NK-92 (cell line): Measurements from ENCODE around the gene KCND3.

Experiments used
- DNase-seq: peaks from one replicate; lab custom pipeline; 2025; ENCODE audit not compliant: unreplicated experiment; lab: John Stamatoyannopoulos, UW

Gene KCND3

DNA sequence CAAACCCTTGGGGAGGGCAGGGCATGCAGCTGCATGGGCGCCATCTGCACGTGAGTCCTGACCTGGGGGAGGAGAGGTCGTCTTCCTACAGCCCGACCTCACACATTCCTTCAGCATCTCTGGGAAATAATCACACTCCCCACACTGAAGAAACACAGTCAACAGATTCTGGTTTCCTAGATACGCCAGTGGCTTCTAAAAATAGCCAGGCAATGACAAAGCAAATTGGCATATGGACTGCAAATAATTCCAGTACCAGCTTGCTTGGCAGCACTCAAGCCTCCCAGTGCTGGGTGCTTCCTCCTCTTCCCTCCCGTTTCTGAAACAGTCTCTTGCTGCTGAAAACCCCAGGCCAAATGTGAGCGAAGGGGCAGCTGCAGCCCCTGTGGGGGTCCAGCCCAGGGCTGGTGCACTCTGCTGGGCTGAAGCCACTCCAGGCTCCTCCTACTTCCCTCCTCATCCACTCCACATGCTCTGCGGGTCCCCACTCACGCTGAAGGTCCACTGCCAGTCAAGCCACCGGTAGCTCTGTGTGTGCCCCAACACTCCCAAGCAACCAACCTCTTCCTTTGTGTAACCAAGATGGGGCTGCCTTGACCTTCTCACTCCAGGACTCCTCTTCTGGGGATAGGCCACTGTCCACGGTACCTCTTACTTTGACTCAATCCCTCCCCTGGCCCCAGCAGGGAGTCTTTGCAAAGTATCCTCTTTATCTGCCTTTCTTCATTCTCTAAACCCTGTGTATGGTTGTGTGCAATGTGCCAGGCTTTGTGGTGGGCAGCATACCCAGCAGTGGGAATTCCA is 69.0 kb downstream of the KCND3 start:
- DNase-seq: no peak

DNA sequence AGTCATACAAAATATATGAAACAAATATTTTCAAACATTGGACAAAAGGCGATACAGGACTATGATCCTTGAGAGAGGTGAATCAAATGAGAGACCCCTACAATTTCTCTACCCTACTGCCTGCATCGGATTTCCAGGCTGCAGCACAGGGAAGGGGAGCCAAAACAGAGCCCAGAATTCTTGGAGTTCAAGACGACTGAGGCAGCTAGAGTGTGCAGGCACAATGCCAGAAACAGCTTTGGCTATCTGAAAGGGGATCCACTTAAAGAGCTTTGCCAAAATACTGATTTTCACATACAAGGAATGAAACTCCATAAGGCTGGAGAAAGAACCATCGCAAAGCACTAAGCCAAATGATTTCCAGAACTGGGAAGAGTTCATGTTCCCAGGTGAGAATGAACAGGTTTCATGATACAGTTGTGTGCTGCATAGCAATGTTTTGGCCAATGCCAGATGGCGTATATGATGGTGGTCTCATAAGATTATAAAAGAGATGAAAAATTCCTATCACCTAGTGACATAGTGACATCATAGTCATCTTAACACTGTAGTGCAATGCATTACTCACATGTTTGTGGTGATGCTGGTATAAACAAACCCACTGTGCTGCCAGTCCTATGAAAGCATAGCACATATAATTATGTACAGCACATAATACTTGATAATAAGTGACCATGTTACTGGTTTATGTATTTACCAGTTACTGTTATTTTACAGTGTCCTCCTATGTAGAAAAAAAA is 77.5 kb downstream of the KCND3 start:
- no peak for DNase-seq

- no peak for DNase-seq
Measured at GRCh38 chr1:111911061-111911460, 78.4 kb downstream of the KCND3 start.

DNA sequence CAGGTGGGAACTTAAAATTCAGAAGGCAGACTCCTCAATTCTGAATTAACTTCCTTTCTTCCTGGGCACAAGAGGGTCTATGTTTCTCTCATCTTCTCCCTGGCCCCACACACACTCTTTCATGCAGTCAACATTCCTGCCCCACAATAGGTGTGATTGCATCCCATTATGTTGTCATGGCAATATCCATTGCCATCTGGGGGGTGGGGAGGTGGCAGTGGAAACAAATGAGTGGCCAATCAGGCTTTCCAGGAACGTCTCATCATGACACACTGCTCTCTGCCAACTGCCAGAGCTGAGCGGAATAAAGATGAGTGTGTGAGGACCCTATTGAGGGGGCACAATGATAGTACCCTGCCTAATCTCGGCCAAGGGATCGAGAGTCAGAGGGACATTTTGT is 80.4 kb downstream of the KCND3 start:
- no peak for DNase-seq

DNA sequence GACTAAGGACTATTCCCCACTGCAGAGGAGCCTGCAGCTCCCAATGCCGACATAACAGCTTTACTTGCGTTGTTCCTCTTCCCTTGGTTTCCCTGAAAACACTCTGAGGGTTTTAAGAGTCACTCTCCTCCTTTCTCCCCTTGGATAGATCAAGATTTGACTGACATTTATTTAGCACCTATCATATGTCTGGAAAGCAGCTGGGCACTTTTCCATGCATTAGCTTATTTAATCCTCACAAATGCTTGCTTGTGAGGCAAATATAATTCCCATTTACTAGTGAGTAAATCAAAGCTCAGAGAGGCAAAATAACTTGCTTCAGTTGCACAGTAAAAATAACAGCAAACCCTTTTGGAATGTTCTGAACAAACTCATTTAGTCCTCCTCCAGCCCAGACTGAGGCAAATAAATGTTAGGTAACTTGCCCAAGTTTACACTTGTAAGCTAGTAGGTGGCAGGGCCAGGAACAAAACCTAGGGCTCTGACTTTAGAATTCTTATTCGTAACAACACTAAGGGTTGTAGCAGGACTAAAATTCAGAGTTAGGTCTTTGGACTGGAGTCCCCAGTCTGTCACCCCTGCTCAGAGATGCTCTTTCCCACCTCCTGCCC is 81.4 kb downstream of the KCND3 start:
- no peak for DNase-seq

GRCh38 chr1:111907321-111907720 is 82.1 kb downstream of the KCND3 start:
- no peak for DNase-seq

DNA sequence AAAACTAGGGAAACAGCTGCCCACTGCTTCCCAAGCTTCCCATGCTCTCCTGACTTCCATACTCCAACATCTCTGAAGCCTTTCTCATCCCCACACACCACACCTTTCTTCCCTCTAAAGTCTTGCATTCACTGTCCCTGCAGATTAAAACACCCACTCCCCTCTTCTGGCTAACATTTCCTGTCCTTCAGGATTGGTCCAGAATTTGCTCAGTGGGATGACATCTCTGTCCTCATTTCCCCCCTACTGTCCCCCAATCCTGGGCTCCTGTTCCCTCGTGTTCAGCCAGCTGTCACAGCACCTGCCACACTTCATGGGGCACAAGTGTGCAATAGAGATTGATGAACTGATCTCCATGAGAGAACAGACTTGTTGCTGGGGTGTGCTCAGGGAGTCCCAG is 82.7 kb downstream of the KCND3 start:
- no peak for DNase-seq

DNA sequence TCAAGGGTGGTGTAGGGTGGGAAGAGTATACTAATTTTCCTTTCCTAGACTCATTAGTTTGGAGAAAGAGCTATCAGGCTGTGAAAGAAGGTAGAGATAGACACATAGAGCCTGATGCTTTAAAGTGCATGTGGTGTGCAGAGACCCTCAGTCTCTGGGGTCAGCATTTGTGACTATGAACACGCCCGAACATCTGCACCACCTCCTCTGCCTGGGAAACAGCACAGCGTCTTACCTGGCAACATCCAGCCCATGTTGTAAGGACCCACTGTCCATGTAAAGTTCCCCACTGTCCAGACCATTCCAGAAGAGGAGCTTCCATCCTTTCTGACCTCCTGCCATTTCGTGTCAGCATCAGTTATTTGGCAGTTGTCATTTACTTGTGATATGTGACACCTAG is 83.4 kb downstream of the KCND3 start:
- no peak for DNase-seq

DNA sequence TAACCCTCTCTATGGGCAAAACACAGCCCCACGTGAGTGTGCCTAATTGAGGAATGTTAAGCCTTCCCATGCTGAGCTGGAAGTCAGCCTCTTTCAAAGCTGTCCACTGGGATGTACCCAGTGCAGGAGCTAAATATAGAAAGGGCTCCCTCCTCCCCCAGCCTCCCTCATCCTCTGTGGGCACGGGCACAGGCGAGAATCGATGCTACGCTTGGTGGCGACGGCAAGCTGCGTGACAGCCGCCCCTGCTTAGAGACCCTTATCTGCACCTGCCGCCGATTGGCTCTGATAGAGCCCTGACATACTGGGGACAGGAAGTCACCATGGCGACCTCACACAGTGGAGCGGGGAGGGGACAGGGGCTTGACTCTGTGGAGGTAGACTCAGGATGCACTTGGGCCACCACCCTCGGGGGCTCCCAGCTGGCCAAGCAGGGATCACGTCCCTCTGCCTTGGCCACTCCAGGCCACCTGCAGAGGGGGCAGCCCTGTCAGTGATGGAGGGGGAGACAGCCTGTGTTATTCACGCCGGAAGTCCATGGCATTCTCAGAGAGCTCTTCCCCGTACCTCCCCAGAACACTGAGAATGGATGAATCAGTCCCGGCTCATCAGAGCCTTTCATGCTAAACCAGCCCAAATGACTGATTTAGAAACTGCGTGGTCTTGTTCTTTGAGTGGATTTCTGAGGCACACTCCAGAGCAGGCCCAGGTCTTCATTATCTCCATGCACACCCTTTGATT is 84.8 kb downstream of the KCND3 start:
- no peak for DNase-seq

- DNase-seq: no peak
Measured at GRCh38 chr1:111903871-111904449, 85.5 kb downstream of the KCND3 start.

GRCh38 chr1:111903148-111903870 is 86.2 kb downstream of the KCND3 start:
- DNase-seq: no peak

DNA sequence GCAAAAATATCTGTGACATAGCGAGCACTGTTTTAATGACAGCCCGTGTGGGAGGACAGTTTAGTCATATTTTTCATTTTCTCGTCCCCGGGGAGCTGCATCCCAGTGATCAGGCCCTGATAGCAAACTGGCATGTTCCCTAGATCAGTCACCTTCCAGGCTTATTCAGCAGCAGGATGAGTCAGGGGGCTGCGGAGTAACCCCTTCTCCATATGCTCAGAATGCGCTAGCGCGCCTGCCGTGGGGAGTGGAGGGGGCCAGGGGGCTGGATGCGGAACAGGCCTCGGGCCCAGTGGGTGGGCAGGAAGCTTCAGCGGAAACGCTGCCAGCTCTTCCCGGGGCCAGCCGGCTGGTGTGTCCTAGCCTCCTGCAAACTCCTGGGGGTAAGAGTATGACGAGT is 94.0 kb downstream of the KCND3 start:
- DNase-seq: no peak

GRCh38 chr1:111895017-111895416 is 94.5 kb downstream of the KCND3 start:
- DNase-seq: no peak

GRCh38 chr1:111894497-111894896 is 95.0 kb downstream of the KCND3 start:
- DNase-seq: no peak

DNA sequence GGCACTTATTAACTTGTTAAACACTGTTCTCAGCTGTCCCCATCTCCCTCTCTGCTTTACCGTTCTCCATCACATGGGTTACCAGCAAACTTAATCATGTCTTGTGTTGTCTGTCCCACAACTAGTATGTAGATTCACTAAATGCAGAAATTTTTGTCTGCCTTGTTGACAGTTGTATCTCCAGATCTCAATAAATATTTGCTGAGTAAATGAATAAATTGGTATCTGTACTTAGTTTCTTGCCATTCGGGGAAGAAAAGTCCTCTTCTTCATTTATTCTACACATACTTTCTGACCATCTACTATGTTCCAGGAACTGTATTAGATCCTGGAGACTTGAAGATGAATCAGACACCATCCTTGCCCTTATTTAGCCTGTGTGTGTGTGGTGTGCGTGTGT is 97.9 kb downstream of the KCND3 start:
- DNase-seq: no peak

DNA sequence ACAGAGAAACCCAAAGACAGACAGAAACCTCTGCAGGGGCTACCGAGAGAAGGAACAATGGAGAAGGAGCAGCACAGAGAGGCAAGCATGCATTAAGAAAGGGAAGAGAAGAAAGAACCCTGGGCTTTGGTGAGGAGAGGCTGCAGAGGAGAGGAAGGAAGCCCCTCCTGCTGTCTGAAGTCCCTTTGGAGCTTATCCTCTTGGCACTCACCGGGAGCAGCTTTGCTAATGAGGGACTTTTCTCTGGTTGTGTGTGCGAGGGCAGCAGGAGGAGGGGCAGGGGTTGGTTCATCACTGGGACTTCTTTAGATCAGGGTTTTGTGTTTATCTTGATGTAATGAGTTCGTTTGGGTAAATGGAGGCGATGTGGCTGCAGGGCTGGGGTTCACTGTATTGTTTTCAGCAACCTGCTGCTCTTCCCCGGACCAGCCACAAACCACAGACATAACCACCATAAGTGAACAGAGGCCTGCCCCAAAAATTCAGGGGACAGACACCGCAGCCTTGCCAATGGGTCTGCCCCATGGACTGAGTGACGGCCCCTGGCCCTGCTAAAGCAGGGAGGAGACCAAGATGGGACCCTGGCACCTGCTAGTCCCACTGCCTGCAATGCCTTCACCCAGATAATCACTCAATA is 100.6 kb downstream of the KCND3 start:
- no peak for DNase-seq

DNA sequence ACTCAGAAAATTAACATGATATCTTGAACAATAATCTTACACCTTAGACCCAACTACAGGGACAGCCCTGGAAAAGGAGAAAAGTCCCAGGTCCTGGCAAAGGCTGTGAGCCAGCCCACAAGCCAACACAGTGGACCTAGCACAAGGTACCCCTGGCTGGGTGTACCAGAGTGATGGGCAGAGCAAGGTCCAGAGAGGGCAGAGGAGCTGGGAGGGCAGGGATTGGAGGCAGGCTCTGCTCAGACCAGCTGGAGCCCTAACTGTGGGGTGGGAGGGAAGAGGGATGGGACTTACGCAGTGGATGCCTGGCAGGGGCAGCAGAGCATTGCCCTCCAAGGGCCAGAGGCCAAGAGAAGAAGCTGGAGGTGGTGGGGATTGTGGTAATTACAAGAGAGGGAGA is 101.6 kb downstream of the KCND3 start:
- DNase-seq: no peak

- DNase-seq: no peak
Measured at GRCh38 chr1:111887385-111887784, 102.1 kb downstream of the KCND3 start.

- DNase-seq: no peak
Measured at GRCh38 chr1:111886741-111887140, 102.7 kb downstream of the KCND3 start.
